HG03442 (cell line): Measurements from ENCODE around the gene CACNA2D1.

ENCODE experiments used
- ATAC-seq: cut with Tn5 transposase; IDR thresholded peaks from one replicate; pipeline ENCODE4 v1.9.1; 2021; ENCODE audit warnings: mild to moderate bottlenecking, moderate library complexity; ENCODE audit not compliant: unreplicated experiment

Gene CACNA2D1

DNA sequence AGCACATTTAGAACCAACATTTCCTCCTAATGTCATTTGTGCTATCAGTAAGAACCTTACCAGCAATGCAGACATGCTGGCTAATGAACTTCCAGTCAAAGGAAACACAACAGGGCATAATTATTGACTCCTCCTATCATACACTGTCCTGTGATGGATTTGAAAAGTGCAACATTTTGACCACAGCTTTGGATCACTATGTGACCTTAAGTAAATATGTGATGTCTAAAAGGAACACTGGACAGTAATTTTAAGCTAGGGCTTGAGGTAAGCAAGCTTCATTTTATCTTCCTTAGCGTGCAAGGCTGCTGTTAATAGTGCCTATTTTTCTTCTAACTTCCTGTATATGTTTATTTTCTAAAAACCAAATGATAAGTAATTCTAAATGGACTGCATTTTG is 433.2 kb downstream of the CACNA2D1 start:
- ATAC-seq = no peak

DNA sequence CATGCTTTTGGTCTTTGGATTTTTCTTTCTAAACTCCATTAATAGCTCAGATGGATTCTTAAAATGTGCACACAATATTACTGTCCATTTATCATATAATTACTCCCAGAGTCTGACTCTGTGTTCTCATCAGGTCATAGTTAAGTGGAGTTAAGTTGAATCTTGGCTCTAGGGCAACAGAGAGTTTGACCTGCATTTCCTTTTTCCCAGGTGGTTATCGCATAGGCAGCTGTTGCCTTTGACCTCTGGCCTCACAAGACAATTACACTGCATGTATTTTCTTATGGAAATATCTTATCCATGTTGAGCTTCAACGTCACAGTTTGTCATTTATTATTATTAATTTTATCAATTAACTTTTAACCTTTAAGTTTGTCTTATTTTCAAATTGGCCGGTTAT is 436.3 kb downstream of the CACNA2D1 start:
- ATAC-seq = no peak

DNA sequence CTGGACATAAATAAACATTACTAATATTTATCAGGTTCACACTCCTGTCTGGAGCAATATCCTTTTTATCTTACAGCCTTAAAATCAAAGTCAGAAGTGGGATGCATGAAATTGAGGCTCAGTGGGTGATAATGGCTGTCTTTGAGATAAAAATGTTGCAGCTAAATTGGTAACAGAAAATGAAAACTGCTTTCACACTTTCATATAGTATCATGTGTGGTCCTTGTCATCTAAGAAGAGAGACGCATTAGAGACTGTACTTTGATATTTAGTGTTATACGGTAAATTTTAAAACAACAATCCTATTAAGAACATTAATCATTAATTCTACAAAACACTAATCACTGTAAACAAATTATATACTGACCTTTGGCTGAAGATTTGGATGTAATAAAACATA is 438.5 kb downstream of the CACNA2D1 start:
- no peak for ATAC-seq

DNA sequence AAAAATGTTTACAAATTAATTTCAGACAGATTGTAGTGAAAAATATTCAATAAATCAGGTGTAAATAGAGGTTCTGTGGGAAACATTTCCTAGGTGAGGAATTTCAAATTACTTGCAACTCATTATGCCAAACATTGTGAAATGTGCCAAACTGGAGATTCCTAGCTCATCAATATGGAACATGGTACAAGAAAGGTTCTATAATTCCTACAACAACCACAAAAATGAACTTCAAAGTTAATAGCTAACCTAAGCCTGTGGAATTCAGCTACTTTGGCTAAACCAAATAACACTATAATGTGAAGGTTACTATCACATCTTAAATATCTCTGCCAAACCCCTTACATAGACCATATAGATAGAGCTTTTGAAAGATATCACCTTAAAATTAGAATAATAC is 450.4 kb downstream of the CACNA2D1 start:
- no peak for ATAC-seq

DNA sequence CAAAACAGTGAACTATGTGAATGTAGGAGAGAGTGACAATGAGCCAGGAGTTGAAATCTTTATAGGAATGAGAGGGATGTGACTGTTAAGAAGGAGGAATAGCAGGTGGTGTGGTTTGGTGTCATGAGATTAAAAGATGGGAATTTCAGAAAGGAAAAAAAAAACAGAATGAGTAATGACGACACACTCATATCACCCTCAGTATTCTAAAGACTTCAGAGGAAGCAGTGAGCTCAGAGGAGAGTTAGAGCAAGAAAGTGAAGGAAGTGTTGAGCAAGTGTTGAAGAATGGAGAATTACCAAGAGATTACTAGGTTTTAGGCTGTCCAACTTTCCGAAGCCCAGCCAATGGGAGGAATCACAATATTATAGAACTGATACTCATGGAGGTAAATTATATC is 453.2 kb downstream of the CACNA2D1 start:
- ATAC-seq = no peak

DNA sequence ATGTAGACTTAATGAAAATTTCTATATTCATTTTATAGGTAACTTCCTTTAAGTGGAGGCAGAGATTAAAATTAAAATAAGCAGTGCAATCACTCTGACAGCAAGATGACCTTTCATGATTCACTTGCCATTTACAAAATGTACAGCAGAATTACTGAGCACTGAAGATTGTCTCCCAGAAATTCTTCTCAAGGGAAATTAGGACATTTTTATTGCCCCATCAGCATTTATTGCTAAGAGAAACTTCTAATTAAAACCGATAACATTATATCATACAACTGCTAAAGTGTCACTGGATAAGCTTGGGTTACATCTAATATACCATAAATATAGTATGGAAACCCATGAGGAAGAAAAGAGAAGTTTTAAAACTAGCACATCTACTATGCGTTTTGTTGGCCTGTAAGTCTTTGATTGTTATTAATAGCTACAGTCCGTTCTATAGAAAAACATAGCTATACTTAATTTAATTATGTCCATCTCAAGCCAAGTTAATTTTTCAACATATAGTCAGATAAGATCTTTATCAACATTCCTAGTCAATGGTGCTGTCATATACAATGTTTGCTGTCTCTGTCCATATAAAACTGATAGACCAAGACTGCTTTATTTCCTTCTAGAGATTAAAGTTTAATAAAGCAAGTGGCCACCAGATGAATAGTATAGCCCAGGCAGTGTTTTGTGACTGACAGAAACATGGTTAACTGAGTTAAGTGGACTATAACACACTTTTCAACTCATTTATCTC is 456.7 kb downstream of the CACNA2D1 start:
- no peak for ATAC-seq

DNA sequence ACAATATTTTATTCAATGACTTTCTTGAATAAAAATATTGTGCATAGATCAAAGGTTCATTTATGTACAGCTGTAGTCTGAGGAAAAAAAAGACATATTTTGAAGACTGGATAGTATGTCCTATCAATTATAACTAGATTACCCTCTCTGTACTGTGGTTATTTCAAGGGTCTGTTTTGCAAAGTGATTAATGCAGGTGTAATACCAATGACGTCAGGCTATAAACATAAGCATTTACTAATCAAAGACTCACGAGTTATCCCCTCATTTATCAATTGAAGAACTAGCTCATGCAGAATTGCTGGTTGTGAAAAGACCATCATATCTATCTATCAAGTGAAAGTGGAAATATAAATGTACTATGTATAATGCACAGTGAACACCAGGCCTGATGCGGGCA is 460.2 kb downstream of the CACNA2D1 start:
- no peak for ATAC-seq

DNA sequence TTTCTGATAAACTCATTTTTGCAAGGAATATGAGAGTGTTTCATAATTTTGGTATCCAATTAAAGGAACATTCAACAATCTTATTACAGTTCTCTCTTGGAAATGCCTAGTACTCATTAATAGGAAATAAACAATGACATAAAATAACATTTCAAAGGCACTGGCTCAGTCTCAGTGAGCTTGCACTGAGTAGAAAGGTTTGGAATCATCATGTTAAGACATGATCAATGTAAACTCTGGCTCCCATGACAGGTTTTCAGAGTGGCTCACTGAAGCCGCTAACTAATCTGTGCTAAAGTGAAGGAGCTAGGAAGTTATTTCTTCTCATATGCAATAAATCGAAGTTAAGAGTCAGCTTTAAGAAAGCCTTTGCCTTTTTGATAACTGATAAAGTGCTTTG is 470.5 kb downstream of the CACNA2D1 start:
- no peak for ATAC-seq

DNA sequence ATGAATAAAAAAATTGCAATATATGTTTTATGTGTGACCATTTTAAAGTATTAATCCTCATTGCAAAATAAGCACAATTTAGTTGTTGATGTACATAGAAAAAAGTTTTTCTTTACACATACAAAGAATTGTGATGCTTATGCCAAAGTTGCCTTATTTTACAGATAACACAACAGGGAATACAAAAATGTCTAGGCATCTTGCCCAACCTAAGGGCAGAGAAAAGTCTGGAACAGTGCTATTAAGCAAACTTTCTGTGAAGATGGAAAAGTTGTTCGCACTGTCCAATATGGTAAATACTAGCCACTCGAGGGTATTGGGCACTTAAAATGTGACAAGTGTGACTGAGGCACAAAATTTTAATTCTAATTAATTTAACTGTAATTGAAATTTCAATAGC is 483.6 kb downstream of the CACNA2D1 start:
- ATAC-seq = no peak

DNA sequence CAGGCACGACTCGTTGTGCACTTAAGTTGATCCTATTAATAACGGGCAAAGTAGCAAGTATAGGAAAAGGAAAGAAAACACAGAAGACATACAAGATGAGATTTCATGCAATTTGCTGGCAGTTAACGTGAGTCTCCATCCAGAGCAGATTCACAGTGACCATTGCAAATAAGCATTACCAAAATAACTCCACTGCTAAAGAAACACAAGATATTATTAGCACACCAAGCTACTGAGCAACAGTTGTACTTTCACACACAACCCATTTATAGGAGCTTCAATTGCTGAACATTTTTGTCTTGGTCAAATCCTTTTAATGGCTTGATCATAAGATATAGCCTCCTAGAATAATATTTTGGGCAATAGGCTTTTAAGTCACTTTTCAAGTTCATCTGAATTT is 486.1 kb downstream of the CACNA2D1 start:
- no peak for ATAC-seq

DNA sequence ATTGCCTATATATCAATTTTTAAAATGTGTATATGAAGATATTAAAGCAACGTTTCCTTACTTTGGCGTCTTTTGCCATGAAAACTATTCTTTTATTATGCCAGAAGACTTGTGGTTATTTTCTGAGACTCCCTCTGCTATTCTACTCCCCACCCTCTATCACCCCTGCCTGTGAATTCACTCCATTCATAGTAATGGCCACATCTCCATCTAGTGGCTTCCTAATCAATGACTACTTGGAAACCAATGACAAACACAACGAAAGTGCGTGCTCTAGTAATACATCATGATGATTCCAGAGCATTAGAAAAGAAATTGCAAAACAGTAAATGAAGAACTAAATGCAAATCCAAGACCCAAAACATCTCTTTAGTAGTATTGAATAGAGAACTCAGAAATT is 487.1 kb downstream of the CACNA2D1 start:
- no peak for ATAC-seq

DNA sequence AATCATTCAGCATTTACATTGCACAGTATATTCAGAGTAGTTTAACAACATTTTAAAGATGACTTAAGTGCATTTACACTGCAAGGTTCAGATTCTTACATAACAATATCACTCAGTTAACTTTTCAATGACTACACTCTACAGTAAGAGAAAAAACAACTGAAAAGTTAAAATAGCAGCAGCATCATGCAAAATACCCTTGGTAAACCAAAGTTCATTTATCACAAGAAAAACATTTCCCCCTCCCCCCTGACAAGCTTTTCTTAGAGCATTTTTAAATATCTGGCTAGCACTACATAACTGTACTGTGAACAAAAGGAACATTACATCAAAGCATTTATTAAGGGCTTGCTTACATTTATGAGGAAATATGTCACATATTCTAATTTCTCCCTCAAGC is 494.3 kb downstream of the CACNA2D1 start:
- no peak for ATAC-seq

DNA sequence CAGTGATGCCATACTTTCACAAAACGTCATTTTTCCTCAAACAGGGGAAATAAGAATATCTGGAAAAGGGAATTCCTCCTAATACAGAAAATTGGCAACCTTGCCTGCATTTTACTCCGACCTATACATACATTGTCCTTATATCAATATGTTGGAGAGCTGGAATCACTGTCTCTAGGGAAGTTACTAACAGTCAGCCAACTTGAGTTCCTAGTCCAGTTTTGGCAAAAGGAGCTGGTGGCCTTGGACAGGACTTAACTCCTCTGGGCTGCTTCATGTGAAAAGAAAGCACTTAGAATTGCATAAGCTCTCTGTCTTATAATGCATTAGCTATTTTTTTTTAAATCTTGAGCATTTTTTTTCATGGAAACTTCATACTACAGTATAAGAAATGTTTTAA is 499.5 kb downstream of the CACNA2D1 start:
- no peak for ATAC-seq

DNA sequence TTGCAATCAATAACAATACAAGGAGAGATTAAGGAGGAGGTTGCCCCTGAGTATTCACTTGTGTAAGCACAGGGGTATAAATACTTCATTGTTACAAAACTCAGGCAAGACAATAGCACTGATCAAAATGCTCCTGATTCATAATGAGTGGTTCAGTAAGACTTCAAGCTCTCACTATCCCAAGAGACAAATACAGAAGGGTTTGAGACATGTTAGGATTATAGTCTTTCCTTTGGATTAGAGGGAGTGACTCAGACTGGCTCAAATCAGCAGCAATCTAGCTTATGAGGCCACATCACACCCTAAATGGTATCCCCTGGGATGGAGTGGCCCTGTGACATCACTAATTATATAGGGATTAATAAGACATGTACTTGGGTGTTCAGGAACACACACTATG is 506.5 kb downstream of the CACNA2D1 start:
- no peak for ATAC-seq

DNA sequence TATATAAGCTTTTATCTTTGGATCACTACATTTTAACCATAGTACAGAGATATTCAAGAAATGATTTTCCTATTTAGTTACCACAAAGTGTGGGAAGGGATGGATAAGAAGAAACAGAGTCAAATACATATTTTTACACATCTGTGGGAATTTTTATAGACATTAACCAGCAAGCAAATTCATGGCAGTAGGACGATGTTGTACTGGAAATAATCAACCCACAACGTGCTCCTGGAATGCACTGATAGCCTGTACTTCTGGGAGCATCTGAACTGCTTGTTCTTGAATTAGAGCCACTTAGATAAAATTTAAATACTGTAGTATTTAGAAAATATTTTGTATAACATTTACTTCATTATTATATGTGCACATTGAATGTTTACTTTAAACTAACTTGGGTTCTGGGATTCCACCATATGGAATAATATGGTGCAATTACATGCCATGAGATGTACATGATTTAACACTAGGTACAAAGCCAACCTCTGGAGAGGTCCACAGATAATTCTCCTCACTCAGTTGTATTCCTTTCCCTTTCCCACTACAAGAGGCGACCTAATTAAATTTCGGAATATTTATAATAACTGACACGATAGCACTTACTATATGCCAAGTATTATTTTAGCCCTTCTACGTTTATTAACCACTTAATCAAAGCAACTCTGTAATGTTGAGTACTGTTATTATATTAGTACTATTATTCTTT is 508.8 kb downstream of the CACNA2D1 start:
- ATAC-seq = no peak

DNA sequence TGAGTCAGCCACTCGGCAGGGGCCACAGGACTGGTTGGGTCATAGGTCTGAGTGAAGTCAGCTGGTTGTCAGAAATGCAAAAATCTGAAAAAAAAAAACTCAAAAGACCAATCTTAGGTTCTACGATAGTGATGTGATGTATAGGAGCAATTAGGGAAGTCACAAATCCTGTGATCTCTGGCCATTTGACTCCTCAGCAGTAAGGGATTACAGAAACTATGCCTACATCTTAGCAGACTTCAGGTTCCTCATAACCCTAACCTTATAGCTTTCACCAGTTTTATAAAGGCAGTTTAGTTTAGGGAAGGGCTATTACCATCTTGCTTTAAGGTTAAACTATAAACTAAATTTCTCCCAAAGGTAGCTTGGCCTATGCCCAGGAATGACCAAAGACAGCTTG is 510.6 kb downstream of the CACNA2D1 start:
- ATAC-seq = no peak

DNA sequence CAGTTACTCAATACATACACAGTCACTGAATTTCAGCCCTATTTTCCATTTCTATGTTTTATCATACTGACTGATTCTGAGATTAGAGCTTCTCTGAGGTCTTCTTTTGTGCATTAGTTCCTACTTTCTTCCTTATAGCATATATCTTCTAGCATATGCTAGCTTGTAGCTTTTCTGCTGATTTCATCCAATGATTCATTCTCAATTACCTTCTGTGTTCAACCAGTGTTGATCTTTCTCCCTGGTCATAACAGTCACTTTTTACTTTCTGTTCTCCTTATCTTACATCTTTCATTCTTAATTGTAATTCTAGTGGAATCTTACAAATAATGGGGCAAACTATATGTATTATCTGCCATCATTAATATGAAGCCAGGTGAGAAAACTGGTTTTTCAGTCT is 514.2 kb downstream of the CACNA2D1 start:
- no peak for ATAC-seq

DNA sequence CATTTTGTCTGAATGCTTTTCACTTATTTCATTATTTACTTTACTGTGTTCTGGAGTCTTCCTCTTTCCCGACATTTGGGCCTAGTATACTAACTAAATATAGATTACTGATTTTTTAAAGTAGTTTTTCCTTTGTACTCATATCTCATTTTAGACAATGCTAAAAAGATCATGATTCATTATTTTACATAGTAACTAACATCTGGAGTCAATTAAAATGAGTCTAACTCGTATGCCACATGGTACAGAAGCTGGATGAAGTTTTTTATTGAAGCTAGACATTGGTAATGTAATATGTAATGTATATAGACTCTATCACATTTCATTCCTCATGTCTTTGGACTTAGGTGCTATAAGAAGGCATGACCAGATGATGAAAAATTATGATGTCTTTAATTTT is 517.4 kb downstream of the CACNA2D1 start:
- ATAC-seq = no peak

DNA sequence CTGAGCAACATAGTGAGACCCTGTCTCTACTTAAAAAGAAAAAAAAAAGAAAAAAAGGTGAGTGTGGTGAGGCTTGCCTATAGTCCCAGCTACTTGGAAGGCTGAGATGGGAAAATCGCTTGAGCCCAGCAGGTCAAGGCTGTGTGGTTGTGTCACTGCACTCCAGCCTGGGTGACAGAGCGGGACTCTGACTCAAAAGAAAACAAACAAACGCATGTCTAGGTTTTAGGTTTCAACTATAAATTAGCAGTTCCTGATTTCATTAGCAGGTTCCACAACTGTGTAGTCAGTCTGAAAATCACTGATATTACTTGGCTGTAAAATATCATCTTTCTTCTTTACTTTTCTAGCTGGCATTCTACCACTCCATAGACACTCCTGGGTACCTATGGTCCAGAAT is 518.0 kb downstream of the CACNA2D1 start:
- peak; percentile 74 for ATAC-seq

DNA sequence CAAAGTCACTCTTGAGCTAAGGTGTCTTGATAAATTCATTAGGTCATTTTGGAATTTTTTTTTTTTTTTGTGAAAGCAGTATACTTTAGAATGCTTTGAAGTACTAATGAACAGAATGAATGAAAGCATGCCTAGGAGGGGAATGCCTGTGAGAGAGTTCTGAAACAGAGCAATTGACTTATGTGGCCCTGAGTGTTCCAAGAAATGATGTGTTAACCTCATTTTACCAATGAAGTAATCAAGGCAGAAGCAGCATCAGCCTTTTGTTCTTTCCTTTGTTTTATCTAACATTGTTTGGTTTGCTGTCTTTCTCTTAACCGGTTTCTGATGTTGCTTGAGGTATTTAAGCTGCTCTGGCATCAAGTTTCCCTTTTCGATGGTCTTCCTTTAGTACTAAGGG is 519.1 kb downstream of the CACNA2D1 start:
- ATAC-seq = peak; percentile 35

DNA sequence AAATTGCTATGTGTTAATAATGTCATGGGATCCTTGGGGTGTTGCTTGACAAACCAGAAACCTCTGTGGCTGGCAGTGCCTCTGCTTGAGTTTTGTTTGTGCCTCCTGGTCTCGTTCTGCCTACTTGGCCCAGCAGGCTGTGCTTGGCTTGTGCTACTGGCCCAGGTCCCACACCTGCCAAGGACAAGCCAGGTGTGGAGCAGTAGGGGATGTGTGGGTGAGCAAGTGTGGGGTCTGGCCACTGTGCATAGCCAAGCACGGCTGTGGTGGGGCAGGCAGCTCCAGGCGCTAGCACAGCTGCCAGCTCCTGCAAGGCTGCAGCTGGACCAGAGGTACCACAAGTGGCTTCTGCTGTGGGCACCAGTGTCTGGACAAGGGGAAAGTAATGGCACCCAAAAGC is 524.1 kb downstream of the CACNA2D1 start:
- no peak for ATAC-seq

DNA sequence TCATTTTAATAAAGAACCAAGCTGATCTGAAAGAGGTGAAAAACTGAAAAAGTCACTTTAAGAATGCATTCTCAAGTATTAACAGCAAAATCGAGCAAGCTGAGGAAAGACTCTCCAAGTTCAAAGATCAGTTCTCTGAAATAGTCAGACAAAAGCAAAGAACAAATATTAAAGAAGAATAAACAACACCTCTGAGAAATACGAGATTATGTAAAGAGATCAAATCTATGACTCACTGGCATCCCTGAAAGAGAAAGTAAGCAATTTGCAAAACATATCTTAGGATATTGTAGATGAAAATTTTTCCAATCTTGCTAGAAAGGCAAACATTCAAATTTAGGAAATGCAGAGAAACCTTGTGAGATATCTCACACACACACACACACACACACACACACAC is 535.4 kb downstream of the CACNA2D1 start:
- no peak for ATAC-seq

DNA sequence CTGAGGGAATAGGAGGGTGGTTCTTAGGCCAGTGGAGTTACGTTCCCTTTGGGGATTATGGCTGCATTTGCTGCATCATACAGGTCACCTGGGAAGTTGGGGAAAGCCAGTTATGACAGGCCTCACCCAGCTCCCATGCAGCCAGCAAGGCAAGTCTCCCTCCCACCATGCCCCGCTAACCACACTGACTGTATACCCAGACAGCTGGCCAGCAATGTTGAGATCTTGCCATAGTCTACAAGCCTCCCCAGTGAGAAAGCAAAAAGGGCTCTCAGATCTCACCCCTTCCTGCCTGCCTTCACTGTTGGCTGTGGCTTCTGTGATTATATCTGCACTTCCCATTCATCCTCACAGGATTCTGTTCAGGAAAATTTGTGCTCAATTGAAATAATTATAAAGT is 540.5 kb downstream of the CACNA2D1 start:
- ATAC-seq = no peak
